SH-SY5Y (cell line): ENCODE data around the gene TBC1D13.

ENCODE experiments used
- GATA2 ChIP-seq: IDR thresholded peaks from 2 replicates; pipeline ENCODE4 v1.6.1; 2011; ENCODE audit warnings: mild to moderate bottlenecking, low read depth, low read length
- GATA3 ChIP-seq: IDR thresholded peaks from 2 replicates; pipeline ENCODE4 v1.6.1; 2011; ENCODE audit warnings: low read depth, mild to moderate bottlenecking, low read length, moderate library complexity

DNA sequence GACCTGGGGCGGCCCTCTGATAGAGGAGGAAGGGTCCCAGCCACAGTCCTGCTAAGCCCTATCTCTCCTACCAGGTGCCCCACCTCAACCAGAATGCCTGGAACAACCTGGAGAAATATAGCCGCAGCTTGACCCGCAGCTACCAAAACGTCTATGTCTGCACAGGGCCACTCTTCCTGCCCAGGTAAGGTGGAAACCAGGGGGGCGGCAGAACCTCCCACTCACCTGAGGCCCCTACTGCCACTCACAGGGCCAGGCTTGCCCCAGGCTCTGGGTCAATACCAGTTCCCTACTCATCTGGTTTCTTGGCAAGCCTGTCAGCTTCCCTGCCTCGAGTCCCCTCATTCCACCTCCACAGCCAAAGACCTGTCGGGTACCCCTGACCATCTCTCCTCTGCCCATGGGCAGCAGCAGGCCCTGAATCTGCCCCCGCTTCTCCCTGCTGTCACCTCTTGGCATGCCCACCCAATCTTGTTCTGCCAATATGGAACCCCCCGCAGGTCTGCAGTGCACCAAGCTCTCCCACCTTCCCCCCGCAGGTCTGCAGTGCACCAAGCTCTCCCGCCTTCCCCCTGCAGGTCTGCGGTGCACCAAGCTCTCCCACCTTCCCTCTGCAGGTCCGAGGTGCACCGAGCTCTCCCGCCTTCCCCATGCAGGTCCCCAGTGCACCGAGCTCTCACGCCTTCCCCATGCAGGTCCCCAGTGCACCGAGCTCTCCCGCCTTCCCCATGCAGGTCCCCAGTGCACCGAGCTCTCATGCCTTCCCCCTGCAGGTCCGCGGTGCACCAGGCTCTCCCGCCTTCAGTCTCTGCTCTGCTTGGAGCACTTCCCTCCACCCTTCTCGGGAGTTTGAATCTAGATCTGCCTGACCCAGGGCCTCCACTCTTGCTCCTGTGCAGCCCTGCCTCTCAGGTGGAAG lies 33.9 kb downstream of the TBC1D13 start:
- TF ChIP-seq GATA3 (no peak), GATA2 (no peak)
